Astrocyte of the cerebellum (primary cell): ENCODE data around the gene CCDC127.

Experiments
- DNase-seq: peaks from one replicate; pipeline ENCODE4 v3.0.0-alpha.2; 2011; ENCODE audit warnings: low read depth
- H3K4me3 ChIP-seq: 2 replicates; pipeline ENCODE4 v1.5.1; 2011; ENCODE audit warnings: mild to moderate bottlenecking, low read depth, low read length, moderate library complexity
- CTCF ChIP-seq: IDR thresholded peaks from 2 replicates; pipeline ENCODE4 v1.5.1; 2012; ENCODE audit warnings: low read length, low read depth, moderate library complexity, mild to moderate bottlenecking; ENCODE audit errors: missing control alignments
- in situ Hi-C: cut with HindIII; loops from 2 replicates; pipeline ENCODE4 v1.10.0; 2017; ENCODE audit warnings: low sequenced_read_pairs

CCDC127 gene

GRCh38 chr5:172841-173251 is 45.1 kb downstream of the CCDC127 start:
- H3K4me3 ChIP-seq = no peak overlapping the region

GRCh38 chr5:172421-172820 is 45.5 kb downstream of the CCDC127 start:
- no peak for DNase-seq
- H3K4me3 ChIP-seq = no peak overlapping the region
- TF ChIP-seq CTCF = no peak
- in situ Hi-C loops = no loop called here

More at GRCh38 chr5:172841-173251, 45.1 kb downstream of the CCDC127 start:
- TF ChIP-seq CTCF = no peak
- in situ Hi-C loops = no loop called here
- no peak for DNase-seq

GRCh38 chr5:171801-172331 is 46.1 kb downstream of the CCDC127 start:
- H3K4me3 ChIP-seq = no peak overlapping the region
- TF ChIP-seq CTCF = no peak
- no peak for DNase-seq
- in situ Hi-C loops = no loop called here

- in situ Hi-C loops = no loop called here
- TF ChIP-seq CTCF = no peak
- H3K4me3 ChIP-seq = no peak overlapping the region
- DNase-seq = peak; percentile 18
Measured at GRCh38 chr5:170971-171800, 46.8 kb downstream of the CCDC127 start.

- no peak for TF ChIP-seq CTCF
- in situ Hi-C loops = no loop called here
- DNase-seq = no peak
- no peak overlapping the region for H3K4me3 ChIP-seq
Measured at GRCh38 chr5:169728-170094, 48.2 kb downstream of the CCDC127 start.

- DNase-seq = no peak
- no peak for TF ChIP-seq CTCF
- no peak overlapping the region for H3K4me3 ChIP-seq
- in situ Hi-C loops = no loop called here
Measured at GRCh38 chr5:169071-169727, 48.8 kb downstream of the CCDC127 start.
